ENCODE data around the gene KRTDAP.

The KRTDAP gene

GRCh38 chr19:35458192-35458591 is 32.1 kb downstream of the KRTDAP start:
- in situ Hi-C loops (cut with MboI; ENCODE audit: low sequenced_read_pairs): no loop called here

- in situ Hi-C loops (cut with MboI; ENCODE audit: low sequenced_read_pairs): no loop called here
Measured at GRCh38 chr19:35457173-35457572, 33.1 kb downstream of the KRTDAP start.

GRCh38 chr19:35455616-35456201 is 34.6 kb downstream of the KRTDAP start:
- in situ Hi-C loops (cut with MboI; ENCODE audit: low sequenced_read_pairs): no loop called here

DNA sequence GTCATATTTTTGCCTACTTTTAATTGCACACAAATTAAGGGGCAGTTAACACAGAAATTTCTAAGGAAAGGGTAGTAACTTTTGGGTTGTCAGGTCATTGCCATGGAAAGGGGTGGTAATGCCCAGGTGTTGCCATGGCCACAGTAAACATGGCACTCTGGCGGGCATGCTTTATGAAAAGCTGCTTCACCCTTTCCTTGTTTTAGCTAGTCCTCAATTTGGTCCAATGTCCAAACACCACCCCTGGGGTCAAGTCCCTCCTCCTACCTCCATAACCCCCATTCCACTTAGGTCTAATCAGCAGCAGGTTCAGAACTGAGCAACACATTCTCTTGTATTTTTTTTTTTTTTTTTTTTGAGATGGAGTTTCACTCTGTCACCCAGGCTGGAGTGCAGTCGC is 35.6 kb downstream of the KRTDAP start:
- in situ Hi-C loops (cut with MboI; ENCODE audit: low sequenced_read_pairs): no loop called here

- in situ Hi-C loops (cut with MboI; ENCODE audit: low sequenced_read_pairs): no loop called here
Measured at GRCh38 chr19:35451338-35452096, 38.7 kb downstream of the KRTDAP start.

GRCh38 chr19:35449359-35450043 is 40.8 kb downstream of the KRTDAP start:
- in situ Hi-C loops (cut with MboI; ENCODE audit: low sequenced_read_pairs): no loop called here

DNA sequence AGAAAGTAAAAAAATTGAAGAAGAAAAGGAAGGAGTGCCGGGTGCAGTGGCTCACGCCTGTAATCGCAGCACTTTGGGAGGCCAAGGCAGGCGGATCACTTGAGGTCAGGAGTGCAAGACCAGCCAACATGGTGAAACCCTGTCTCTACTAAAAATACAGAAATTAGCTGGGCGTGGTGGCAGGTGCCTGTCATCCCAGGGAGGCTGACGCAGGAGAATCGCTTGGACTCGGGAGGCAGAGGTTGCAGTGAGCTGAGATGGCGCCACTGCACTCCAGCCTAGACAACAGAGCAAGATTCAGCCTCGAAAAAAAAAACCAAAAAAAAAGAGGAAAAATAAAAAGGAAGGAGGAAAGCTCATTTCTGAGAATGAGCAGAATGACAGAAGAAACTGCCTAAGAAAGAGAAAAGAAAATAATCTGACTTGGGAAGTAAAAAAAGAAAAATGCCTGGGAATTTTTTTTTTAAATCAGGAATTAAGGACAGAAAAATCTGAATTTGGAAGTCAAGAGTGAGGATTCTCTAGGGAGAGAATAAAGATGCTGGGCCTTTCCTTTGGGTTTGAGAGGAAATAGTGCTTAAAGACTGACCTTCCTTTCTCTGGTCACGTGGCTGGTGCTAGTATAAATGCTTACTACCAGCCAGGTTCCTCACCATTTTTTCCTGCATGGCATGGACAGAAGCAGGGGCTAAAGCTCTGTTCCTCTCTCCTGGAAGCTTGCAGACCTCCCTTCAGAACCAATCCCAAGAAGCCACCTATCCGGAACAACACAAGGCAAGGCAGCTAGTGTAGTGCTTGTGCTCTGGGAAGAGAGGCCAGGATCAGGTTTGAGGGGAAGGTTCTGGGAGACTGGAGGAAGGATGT is 42.4 kb downstream of the KRTDAP start, which contains the start of gene FFAR2:
FFAR2 (plus strand) TSS at position 652 of the 864 bp plus-strand sequence. CDS start 1,458 bp downstream, outside the sequence.
- in situ Hi-C loops (cut with MboI; ENCODE audit: low sequenced_read_pairs): no loop called here

DNA sequence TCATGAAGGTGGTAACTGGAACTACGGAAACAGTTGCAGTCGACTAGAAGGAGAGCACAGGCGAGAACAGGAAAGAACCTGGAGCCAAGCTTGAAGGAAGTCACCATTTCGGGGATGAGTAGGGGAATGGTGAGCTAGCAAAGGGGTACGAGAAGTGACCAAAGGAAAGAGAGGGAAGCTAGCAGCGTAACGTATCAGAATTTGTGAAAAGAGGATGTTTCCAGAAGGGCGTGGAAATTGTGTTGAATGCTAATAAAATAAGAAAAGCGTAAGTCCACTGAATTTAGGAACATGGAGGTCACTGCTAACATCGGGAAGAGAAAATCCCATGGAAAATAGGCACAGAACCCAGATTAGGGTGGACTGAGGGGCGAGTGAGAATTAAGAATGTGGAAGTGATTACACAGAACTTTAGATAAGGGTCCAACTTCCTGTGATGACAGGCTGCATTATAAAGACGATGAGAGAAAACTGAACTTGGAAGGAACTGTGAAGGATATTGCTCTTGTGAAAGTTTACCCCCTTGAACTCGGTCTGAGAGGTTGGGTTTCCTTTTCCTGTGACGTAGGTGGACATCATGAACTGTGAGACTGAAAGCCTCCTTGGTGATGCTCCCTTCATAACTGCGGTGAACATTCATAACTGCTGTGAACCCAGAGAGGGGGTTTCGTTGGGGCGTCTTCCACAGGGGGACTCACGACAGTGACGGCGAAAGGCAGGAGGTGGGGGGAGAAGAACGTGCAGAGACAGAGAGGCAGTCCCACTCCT is 44.3 kb downstream of the KRTDAP start:
- in situ Hi-C loops (cut with MboI; ENCODE audit: low sequenced_read_pairs): no loop called here

DNA sequence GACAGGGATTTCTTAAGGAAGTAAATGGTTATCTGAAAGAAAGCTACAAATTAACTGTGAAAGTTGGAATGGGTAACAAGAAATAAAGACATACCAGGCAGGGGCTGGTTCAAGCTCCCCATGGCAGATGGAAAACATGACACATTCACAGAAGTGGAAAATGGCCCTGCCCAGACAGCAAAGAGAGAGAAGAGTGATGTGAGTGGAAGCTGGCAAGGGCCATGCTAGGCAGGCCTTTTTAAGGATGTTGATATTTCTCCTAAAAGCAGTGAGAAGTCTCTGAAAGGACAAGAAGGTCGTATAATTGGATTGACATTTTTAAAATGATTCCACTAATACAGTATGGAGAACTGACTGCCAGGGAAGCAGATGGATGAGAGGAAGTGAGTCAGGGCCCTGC is 45.5 kb downstream of the KRTDAP start:
- in situ Hi-C loops (cut with MboI; ENCODE audit: low sequenced_read_pairs): no loop called here

DNA sequence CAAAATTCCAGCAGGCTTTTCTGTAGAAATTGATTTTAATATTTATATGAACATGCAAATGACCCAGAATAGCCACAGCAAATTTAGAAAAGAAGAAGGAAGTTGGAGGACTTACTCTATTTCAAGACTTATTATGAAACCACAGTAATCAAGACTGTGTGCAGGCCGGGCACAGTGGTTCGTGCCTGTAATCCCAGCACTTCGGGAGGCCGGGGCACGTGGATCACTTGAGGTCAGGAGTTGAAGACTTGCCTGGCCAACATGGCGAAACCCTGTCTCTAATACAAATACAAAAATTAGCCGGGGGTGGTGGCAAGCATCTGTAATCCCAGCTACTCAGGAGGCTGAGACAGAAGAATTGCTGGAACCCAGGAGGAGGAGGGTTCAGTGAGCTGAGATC is 48.2 kb downstream of the KRTDAP start:
- in situ Hi-C loops (cut with MboI; ENCODE audit: low sequenced_read_pairs): no loop called here

DNA sequence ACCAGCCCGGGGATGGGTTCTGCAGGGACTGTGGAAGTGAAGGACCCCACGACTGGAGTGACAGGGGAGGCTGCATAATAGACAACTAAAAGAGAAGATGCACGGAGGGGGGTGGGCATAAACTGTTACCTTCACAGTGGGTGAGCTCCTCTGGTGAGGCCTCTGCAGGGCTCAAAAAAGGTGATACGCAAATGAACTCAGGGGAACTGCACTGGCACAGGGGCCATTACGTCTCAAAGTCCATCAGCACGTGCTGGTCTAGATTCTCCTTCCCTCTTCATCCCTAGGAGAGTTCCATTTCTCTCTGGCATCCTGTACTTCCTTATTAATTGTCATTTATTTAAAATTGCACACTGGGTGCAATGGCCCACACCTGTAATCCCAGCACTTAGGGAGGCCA is 50.3 kb downstream of the KRTDAP start:
- in situ Hi-C loops (cut with MboI; ENCODE audit: low sequenced_read_pairs): no loop called here

GRCh38 chr19:35438527-35438926 is 51.7 kb downstream of the KRTDAP start:
- in situ Hi-C loops (cut with MboI; ENCODE audit: low sequenced_read_pairs): no loop called here

DNA sequence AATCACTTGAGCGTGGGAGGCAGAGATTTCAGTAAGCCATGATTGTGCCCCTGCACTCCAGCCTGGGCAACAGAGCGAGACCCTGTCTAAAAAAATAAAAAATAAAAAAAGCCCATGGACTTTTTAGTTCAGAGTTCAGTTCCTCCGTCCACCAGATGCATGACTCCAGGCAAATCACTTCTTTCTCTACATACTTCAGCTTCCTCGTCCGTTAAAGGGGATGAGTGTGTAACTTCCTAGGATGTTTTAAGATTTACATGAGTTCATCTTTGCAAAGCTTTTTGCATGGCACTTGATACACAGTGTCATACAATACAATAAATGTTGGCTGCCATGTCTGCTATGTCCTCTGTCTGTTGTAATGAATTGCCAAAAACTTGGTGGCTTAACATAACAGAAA is 52.2 kb downstream of the KRTDAP start:
- in situ Hi-C loops (cut with MboI; ENCODE audit: low sequenced_read_pairs): no loop called here

- in situ Hi-C loops (cut with MboI; ENCODE audit: low sequenced_read_pairs): no loop called here
Measured at GRCh38 chr19:35437406-35437951, 52.8 kb downstream of the KRTDAP start.
